Activated CD4-positive, alpha-beta T cell treated with anti-CD3 and anti-CD28 coated beads, Interleukin-2, amount 50 U/mL, for 1 hour (primary cell): ENCODE data around the gene IGF1R.

Experiments used
- DNase-seq: peaks from one replicate; pipeline ENCODE4 v3.0.0-alpha.2; 2020

Gene IGF1R

DNA sequence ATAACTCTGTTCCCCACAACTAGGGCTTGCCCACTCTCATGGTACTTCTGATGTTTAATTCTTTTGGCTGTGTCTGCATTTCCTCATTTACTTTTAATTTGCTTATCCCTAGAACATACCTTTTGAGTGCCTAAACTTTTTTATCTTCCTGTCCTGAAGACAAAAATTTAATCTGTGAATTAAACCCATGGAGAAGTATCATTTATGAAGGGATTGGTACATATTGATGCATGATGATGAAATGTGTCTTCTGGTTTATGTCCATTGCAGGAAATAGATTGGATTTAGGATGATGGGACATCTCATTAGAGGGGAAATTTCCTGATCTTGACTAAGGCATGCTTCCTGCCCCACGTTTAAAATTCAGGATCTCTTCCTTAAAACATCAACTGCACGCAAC, 249.8 kb downstream of the IGF1R start:
- DNase-seq, result no peak

GRCh38 chr15:98899272-98900021, 251.1 kb downstream of the IGF1R start:
- DNase-seq, result no peak

GRCh38 chr15:98900356-98900755, 252.0 kb downstream of the IGF1R start:
- DNase-seq, result no peak

DNA sequence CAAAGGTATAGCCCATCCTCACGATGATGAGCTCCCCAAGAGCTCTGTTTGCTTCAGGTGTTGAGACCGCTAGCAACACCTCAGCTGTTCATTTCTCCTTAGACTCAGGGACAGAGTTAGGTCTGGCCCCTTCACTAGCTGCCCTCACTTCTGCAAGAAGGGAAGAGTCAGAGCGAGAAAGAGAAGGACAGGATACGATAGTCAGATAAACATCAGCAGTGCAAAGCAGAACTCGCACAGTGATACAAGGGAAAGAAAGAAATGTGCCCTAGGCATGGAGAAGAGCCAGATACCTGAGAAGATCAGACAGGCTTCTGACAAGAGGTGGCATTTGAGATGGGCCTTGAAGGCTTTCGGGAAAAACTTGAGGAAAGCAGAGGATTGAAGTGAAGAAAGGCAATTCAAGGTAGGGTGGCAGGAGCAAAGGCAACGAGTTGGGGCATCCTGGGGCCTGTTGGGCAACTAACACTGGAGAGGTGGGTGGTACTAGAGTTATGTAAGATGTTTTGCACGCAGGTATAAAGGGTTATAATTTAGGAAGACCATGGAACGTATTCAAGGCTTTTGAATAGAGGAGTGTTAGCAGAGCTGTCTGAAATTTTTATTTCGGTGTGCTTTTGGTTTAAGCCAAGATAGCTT, 253.2 kb downstream of the IGF1R start:
- DNase-seq, result no peak

DNA sequence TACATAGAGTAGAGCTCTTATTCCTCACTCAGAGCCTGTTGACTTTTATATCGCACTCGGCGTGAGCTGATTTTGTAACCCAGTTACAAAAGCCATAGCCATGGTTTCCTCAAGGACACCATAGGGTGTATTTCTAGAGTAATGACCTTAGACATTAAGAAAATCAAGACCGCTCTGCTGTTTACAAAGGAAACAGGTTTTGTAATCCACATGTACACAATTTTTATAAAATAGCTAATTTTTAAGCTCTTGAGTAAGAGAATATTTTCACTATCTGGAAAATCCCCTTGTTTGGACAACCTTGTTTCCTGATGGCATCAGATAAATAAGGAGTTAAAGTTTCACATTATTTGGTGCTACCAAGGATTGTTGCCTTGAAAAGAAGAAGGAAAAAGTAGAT, 254.6 kb downstream of the IGF1R start:
- no peak for DNase-seq

DNA sequence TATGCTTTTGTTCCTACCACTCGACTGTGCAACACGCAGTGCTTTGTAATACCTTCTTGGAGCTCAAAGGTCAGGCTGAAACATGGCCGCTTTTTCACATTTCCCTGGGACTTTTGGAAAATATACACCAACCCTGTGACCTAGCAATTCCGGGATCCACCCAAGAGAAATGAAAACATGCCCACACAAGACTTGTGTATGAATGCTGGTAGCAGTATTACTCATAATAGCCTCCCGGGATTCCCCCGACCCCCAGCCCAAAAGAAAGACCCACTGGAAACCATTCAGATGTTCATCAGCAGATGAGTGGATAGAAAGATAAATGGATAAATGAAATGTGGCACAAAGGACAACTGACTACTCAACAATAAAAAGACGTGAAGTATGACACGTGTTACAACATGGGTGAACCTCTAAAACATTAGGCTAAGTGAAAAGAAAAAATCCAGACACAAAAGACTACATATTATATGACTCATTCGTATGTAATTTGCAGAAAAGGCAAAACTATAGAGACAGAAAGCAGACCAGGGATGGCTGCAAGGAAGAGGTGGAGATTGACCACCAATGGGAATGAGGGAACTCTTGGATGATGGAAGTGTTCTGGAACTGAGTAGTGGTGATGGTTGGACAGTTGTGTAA, 255.2 kb downstream of the IGF1R start:
- DNase-seq, result no peak

GRCh38 chr15:98904544-98904943, 256.2 kb downstream of the IGF1R start:
- DNase-seq, result no peak

- no peak for DNase-seq
These were observed 257.8 kb downstream of the IGF1R start for GRCh38 chr15:98905963-98906711.

GRCh38 chr15:98906712-98907083, 258.4 kb downstream of the IGF1R start:
- no peak for DNase-seq

DNA sequence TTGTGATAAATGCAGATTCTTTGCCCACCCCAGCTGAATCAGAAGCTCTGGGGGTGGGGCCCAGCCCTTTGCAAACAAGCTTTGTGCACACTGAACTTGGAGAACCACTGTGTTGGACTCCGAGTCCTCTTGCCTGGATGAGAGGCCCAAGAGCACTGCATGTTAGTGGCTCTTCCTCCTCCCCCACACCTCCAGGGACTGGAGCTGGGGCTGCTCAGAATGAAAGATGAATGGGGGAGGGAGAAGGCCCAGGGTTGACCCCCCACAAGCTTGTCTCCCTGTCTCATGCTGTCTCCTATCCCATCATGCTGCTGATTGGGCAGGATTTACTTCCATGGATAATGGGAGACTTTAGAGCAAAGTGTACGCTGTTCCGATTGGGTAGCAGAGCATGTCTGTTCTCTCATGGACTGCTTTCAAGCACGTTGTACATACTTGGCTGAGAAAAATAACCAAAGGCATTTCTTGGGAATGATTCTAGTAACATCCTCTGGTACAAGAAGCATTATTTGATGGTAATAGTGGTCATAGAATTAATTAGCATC, 259.7 kb downstream of the IGF1R start:
- DNase-seq, result no peak

DNA sequence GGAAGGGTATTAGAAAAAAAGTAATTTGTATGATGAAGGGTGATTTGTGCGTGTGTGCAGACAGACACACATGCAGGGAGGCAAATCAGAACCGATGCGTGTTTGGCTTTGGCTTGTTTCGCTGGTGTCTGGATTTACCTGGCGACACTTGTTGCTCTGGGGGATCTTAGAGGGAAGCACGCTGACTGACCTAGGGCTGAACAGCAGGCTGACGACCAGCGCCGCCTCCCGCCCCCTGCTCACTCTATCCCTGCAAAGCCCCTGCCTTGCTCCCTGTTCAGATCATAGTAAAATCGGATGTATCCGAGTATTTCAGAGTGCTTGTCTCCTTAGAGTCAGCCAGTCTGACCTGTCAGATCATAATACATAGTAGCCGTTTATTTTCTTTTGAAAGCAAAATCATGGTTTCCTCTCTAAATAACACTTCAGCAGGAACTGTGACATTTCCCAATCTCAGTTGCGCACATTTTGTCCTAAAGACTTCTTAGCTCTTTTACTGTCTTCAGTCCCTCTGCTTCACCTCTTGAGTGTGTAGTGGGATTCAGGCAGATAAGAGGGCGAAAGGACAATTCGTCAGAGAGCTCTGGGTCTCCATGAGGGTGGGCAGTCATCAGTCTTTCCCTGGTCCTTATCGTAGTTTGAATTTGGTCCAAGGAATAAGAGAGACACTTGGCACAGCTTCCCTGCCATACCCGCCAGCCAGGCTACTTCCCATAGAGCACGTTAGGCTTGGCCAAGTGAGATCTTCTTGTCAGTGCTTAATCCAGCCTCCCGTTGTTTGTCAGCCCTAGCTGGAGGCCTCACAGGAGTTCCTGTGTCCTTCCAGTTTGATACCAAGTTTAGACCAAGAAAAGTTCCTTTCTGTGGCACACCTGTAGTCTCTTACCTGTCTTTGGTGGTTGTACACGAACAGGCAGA, 261.9 kb downstream of the IGF1R start:
- DNase-seq, result no peak

- no peak for DNase-seq
These were observed 266.3 kb downstream of the IGF1R start for GRCh38 chr15:98914626-98915025.

GRCh38 chr15:98916826-98917225, 268.5 kb downstream of the IGF1R start:
- DNase-seq, result no peak

- DNase-seq, result no peak
These were observed 269.1 kb downstream of the IGF1R start for GRCh38 chr15:98917417-98917816.

DNA sequence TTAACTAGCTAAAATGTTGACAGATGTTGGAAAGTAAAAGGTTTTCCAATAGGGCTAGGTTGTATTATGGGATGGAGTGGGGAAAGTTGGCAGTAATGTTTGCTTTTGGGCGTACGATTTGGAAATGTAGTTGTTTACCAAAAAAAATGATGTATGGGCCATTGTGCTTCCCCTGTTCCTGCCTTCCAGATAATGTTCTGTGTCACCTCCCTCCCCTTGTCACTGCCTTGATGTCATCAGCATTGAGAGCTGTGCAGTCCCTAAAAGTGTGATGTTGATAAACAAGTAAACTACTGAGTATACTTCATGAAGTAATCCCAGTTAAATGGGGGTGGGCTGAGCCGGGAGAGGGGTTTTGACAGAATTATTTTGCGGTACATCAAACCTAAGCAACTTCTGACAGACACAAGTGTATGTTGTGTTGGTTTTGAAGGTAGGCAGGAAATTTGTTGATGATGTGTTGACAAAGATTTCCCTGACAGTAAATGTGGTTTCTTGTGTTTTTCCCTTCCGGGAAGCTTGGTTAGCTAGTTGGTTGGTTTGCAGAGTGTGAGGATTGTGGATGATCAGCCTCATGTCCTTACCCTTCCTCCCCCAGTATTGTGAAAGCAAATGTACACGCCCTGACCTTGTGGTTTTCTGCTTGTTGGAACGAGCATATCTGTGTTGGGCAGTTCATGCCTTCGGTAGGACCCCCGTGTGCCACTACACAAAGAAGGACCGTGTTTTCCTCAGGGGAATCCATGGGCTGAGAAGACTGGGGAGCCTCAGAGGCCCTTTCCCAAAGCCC, 271.9 kb downstream of the IGF1R start:
- DNase-seq, result no peak

- DNase-seq, result no peak
These were observed 274.8 kb downstream of the IGF1R start for GRCh38 chr15:98923171-98923570.

DNA sequence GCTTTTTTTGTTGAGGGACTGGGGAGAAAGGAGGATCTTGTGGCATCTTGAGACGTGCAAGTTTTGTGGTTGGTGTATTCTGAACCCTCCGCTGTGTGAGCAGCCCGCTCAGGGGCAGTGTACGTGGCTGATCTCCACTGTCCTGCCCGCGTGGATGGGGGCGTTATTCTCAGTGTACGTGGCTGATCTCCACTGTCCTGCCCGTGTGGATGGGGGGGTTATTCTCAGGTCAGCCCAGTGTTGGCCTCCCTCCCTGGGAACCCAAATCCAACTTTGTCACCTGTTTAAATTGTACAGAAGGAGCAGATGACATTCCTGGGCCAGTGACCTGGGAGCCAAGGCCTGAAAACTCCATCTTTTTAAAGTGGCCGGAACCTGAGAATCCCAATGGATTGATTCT, 275.2 kb downstream of the IGF1R start:
- no peak for DNase-seq

- DNase-seq, result no peak
These were observed 276.2 kb downstream of the IGF1R start for GRCh38 chr15:98924401-98925049.

DNA sequence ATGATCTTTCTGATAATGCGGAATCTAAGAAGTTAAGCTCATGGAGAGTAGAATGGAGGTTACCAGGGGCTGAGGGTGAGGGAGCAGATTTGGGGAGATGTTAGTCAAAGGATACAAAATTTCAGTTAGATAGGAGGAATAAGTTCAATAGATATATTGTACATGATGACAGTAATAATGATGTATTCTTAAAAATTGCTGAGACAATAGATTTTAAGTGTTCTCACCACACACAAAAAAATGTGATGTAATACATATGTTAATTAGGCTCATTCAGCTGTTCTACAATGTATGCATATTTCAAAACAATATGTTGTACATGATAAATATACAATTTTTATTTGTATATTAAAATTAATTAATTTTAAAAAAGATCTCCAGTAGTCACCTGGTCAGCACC, 277.9 kb downstream of the IGF1R start:
- no peak for DNase-seq

DNA sequence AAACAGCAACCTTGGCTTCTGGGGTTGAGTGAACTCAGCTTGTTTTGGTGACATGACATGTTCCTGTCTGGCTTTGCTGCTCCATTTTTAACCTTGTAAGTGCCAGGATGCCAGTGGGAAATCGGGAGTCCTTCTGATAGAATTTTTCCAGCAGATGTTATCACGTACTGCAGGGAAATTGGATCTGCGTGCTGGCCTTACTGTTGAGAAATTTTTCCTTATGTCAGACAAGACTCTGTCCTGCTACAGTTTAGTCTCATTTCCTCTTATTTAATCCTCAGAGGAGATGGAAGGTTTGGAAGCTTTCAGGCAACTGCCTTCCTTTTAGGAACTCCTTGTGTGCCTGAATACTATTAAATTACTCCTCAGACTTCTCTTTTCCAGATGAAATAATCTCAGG, 278.7 kb downstream of the IGF1R start:
- DNase-seq, result no peak

DNA sequence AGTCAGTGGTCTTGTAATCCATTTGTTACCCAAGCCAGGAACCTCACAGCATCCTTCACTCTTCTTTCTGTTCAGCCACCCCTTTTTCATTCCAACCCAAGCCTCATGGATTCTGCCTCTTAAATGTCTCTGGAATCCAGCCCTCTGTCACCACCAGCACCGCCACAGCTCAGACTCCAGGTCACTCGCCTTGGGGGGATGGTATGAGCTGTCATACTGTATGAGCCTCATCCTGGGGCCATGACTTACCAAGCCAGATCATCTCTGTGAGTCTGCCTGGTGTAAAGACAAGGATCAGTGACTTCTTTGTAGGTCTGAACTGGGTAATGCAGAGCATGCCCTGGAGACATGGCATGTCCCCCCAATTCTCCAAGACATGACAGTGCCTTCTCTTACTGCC, 279.7 kb downstream of the IGF1R start:
- no peak for DNase-seq
